Omental fat pad (tissue), 4 donors: ENCODE data around the gene CRIP1. TPM values are rescaled to one million over a fixed set of nuclear protein-coding genes. Genes with fewer than 3 reads are reported as not detected.

Source experiments
- ATAC-seq: fragments of 150-250 bp; one replicate; pipeline ENCODE4 v1.9.1; 2016; ENCODE audit warnings: mild to moderate bottlenecking, moderate library complexity; ENCODE audit not compliant: low FRiP score
- DNase-seq: peaks from one replicate; pipeline ENCODE4 v3.0.0-alpha.2; 2019; ENCODE audit warnings: low spot score
- total RNA-seq, 4 donors: library from RNA; depleted of rRNA; stranded (reverse); fragments of >200 nt; gene quantifications; one replicate each; pipeline ENCODE4 v1.1.0, GENCODE V29; 2016
- TF ChIP-seq, protein P1 (sequence below), 3 donors: fragments of 450-650 bp; IDR thresholded peaks; one replicate each; pipeline ENCODE4 v1.5.1; 2016 to 2017; ENCODE audit warnings: antibody characterized with exemption in 3 of 3, mild to moderate bottlenecking in 3 of 3, moderate library complexity in 2 of 3

The CRIP1 gene
- total RNA-seq, 4 donors from 2014 or later, result 18.5 to 88.6 (median 43.9) TPM

- DNase-seq, result no peak
- ATAC-seq, result no peak
- TF ChIP-seq, protein P1, sequence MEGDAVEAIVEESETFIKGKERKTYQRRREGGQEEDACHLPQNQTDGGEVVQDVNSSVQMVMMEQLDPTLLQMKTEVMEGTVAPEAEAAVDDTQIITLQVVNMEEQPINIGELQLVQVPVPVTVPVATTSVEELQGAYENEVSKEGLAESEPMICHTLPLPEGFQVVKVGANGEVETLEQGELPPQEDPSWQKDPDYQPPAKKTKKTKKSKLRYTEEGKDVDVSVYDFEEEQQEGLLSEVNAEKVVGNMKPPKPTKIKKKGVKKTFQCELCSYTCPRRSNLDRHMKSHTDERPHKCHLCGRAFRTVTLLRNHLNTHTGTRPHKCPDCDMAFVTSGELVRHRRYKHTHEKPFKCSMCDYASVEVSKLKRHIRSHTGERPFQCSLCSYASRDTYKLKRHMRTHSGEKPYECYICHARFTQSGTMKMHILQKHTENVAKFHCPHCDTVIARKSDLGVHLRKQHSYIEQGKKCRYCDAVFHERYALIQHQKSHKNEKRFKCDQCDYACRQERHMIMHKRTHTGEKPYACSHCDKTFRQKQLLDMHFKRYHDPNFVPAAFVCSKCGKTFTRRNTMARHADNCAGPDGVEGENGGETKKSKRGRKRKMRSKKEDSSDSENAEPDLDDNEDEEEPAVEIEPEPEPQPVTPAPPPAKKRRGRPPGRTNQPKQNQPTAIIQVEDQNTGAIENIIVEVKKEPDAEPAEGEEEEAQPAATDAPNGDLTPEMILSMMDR (IDR thresholded peaks at IDR 0.05), result no peak
These were observed 26.6 kb upstream of the CRIP1 start for GRCh38 chr14:105460116-105460515.

GRCh38 chr14:105460616-105461015, 26.1 kb upstream of the CRIP1 start:
- TF ChIP-seq, protein P1 (IDR thresholded peaks at IDR 0.05), result no peak
- DNase-seq, result no peak
- ATAC-seq, result no peak

GRCh38 chr14:105461903-105462302, 24.8 kb upstream of the CRIP1 start:
- DNase-seq (no peak), ATAC-seq (no peak)
- TF ChIP-seq, protein P1 (IDR thresholded peaks at IDR 0.05), result no peak

DNA sequence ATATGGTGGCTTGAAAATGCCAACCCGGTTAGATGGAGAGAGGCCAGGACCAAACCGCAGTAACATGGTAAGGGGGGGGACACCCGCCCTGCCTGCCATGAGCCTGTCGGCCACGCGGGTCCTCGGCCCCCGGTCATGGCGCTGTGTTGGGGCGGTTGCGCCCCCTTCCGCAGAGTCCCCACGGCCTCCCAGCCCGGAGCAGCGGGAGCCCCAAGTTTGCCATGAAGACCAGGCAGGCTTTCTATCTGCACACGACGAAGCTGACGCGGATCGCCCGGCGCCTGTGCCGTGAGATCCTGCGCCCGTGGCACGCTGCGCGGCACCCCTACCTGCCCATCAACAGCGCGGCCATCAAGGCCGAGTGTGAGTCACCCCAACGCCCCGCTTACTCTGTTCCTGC, 22.2 kb upstream of the CRIP1 start:
- TF ChIP-seq, protein P1 (IDR thresholded peaks at IDR 0.05), result no peak
- no peak for ATAC-seq
- DNase-seq, result no peak

DNA sequence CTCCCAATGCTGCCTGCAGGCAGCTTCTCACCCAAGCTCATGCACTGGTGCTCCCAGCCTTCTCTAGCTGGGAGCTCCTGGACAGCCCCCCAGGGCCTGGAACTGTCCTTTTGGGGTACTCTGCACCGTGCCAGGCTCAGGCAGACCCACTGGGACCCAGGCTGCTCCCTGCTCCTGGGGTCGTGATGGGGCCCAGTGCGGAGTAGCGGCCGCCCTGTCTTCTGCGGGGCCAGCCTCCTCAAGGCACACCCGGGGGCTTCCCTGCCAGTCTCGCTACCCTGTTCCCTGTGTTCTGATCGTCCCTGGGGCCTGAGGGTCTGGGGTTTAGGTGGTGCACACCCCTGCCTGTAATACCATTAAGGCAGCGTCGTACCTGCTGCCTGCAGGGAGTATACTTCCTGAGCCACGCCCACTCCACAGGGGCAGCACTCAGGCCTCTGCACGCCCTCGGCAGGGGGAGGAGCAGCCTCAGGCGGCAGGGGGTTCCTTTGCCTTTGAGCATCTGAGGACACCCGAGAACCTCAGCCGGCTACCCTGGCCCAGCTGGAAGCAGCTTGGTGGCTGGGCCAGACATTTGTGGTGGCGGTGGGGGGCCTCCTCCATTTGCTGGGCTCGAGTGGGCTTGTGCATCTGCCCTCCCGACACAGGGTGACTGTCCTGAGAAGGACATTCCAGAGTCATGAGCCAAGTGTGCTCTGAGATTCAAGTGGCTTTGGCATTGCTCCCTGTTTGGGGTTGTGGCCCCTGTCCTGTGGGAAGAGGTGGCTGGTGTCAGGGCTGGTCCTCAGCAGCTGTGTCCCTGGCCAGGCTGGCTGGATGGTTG, 21.3 kb upstream of the CRIP1 start:
- DNase-seq (no peak), ATAC-seq (no peak)
- TF ChIP-seq, protein P1 (IDR thresholded peaks at IDR 0.05), result no peak

DNA sequence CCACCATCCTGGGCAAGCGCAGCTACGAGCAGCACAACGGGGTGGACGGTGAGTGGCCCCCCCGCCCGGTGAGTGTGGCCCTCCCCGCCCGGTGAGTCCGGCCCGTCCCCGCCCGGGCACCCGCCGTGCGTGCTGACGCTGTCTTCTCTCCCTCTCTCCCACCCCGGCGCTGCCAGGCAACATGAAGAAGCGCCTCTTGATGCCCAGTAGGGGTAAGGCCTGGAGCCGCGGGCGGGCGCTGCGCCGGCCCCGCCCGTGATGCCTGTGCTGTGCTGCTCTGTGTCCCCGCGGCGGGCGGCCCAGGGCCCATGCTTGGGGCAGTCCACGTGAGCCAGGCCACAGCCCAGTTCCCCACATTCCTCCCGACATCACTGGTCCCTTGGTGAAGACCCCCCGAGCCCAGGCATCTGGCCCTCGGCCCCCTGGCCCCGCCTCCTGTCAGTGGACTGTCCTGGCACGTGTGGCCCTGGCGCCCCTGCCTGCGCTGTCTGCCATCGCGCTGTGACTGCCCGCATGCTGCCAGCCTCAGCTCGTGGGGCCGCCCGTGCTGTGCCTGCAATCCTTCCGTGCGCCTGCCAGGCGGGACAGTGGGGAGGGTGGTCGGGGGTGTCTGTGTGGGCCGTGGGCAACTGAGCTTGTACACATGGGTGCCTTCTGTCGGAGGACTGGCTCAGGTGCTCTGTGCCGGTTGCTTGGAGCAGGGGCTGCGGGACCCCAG, 20.0 kb upstream of the CRIP1 start:
- DNase-seq, result no peak
- ATAC-seq, result no peak
- TF ChIP-seq, protein P1 (IDR thresholded peaks at IDR 0.05), result no peak
